ENCODE data around the gene TRAPPC2L. TPM values are rescaled to one million over a fixed set of nuclear protein-coding genes. Genes with fewer than 3 reads are reported as not detected.

TRAPPC2L gene
- total and polyA plus RNA-seq, 10 of the 15 experiments (the other 5 are each of a cell fraction or from before 2014, with no cell fraction given) = 56.3 to 363 (median 118) TPM

DNA sequence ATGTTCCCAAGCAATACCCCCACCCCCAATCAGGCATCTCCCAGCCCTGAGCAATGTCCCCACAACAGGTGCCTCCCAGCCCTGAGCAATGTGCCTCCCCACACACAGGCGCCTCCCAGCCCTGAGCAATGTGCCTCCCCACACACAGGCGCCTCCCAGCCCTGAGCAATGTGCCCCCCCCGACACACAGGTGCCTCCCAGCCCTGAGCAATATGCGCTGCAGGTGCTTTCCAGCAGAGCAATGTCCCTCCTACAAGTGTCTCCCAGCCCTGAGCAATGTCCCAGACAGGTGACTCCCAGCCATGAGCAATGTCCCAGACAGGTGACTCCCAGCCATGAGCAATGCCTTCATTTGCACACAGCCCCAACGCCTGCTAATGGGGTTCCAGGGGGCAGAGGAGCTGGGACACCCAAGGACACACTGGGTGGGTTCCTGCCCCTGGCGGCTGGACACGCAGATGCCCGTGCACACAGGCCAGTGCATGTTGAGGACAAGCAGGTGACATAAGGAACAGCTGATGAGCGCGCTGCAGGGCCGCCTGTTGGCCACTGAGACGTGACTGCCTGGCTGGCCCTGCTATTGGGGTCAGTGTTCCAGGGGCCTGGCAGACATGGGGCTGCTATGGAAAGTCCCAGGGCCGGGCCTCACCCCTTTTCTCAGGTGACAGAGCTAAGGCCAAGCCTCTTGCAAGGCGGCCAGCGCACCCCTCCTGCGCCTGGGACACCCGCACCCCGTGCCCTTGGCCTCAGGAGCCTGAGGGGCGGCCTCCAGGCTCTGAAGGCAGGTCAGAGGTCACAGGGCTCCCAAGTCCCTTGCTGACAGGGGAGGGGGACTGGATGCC lies 36.4 kb downstream of the TRAPPC2L start (continued):
- TF ChIP-seq USF2 (IDR thresholded peaks at IDR 0.05; ENCODE audit: borderline replicate concordance, low read depth, low read length) (no peak), IRF5 (IDR thresholded peaks at IDR 0.05; ENCODE audit: borderline replicate concordance) (no peak), NRF1 (conservative IDR thresholded peaks at IDR 0.05; ENCODE audit: low read depth, low read length) (no peak), TARDBP (IDR thresholded peaks at IDR 0.05; ENCODE audit: borderline replicate concordance) (no peak), ZBED1 (IDR thresholded peaks at IDR 0.05; ENCODE audit: borderline replicate concordance) (no peak), TCF3 (IDR thresholded peaks at IDR 0.05; ENCODE audit: borderline replicate concordance, insufficient read depth, low read depth, low read length) (0 out of 2 replicates have a peak, but pooled peaks have one; percentile 58), EZH2 (IDR thresholded peaks at IDR 0.05; ENCODE audit: borderline replicate concordance, control insufficient read depth, low read depth, low read length) (no peak), PML (IDR thresholded peaks at IDR 0.05; ENCODE audit: low read length) (no peak), ZNF217 (IDR thresholded peaks at IDR 0.05) (no peak), ZNF274 (IDR thresholded peaks at IDR 0.05; ENCODE audit: insufficient read depth, insufficient read length) (no peak), JUNB (IDR thresholded peaks at IDR 0.05) (no peak), NFIC (IDR thresholded peaks at IDR 0.05; ENCODE audit: low read depth, low read length) (0 out of 2 replicates have a peak, but pooled peaks have one; percentile 31), SUPT20H (IDR thresholded peaks at IDR 0.05; ENCODE audit: borderline replicate concordance, control insufficient read depth, low read depth, low read length) (no peak)
- TF ChIP-seq, protein P1, sequence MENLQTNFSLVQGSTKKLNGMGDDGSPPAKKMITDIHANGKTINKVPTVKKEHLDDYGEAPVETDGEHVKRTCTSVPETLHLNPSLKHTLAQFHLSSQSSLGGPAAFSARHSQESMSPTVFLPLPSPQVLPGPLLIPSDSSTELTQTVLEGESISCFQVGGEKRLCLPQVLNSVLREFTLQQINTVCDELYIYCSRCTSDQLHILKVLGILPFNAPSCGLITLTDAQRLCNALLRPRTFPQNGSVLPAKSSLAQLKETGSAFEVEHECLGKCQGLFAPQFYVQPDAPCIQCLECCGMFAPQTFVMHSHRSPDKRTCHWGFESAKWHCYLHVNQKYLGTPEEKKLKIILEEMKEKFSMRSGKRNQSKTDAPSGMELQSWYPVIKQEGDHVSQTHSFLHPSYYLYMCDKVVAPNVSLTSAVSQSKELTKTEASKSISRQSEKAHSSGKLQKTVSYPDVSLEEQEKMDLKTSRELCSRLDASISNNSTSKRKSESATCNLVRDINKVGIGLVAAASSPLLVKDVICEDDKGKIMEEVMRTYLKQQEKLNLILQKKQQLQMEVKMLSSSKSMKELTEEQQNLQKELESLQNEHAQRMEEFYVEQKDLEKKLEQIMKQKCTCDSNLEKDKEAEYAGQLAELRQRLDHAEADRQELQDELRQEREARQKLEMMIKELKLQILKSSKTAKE (IDR thresholded peaks at IDR 0.05; ENCODE audit: low read depth, poor library complexity, severe bottlenecking) = no peak
- TF ChIP-seq, protein P2, sequence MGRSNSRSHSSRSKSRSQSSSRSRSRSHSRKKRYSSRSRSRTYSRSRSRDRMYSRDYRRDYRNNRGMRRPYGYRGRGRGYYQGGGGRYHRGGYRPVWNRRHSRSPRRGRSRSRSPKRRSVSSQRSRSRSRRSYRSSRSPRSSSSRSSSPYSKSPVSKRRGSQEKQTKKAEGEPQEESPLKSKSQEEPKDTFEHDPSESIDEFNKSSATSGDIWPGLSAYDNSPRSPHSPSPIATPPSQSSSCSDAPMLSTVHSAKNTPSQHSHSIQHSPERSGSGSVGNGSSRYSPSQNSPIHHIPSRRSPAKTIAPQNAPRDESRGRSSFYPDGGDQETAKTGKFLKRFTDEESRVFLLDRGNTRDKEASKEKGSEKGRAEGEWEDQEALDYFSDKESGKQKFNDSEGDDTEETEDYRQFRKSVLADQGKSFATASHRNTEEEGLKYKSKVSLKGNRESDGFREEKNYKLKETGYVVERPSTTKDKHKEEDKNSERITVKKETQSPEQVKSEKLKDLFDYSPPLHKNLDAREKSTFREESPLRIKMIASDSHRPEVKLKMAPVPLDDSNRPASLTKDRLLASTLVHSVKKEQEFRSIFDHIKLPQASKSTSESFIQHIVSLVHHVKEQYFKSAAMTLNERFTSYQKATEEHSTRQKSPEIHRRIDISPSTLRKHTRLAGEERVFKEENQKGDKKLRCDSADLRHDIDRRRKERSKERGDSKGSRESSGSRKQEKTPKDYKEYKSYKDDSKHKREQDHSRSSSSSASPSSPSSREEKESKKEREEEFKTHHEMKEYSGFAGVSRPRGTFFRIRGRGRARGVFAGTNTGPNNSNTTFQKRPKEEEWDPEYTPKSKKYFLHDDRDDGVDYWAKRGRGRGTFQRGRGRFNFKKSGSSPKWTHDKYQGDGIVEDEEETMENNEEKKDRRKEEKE (IDR thresholded peaks at IDR 0.05) = no peak
- TF ChIP-seq, protein P3, sequence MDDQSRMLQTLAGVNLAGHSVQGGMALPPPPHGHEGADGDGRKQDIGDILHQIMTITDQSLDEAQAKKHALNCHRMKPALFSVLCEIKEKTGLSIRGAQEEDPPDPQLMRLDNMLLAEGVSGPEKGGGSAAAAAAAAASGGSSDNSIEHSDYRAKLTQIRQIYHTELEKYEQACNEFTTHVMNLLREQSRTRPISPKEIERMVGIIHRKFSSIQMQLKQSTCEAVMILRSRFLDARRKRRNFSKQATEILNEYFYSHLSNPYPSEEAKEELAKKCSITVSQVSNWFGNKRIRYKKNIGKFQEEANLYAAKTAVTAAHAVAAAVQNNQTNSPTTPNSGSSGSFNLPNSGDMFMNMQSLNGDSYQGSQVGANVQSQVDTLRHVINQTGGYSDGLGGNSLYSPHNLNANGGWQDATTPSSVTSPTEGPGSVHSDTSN (IDR thresholded peaks at IDR 0.05; ENCODE audit: insufficient replicate concordance, low read depth, low read length) = peak; percentile 50

All from GM12878 (cell line).